Epithelial cell of prostate (primary cell): Measurements from ENCODE around the gene DOCK11.
A peak's percentile ranks its signal among the peaks of the same experiment; 100 is the strongest.

ENCODE experiments used
- DNase-seq: peaks from one replicate; pipeline ENCODE4 v3.0.0-alpha.2; 2011; ENCODE audit warnings: low read depth, low spot score
- H3K27ac ChIP-seq: fragments of 450-650 bp; 2 replicates; pipeline ENCODE4 v1.5.1; 2017; ENCODE audit warnings: mild to moderate bottlenecking

DOCK11 gene

DNA sequence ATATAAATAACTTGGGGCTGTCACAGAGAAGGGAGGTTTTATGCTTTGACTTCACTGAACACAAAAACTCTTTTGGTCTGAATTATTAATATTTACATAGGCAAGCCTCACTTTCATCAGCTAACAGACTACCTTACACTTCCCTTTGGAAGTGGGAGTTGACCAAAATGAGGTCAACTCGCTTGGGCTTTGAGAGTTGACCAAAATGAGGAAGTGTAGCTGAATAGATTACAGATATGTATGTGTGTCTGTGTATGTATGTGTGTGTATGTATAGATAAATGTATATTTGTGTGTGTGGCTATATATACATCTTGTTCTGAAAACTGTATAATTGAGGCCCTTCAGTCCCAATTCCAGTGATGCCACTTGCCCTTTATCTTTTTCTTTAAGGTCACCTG, 118.5 kb downstream of the DOCK11 start:
- no peak for DNase-seq
- H3K27ac ChIP-seq, result no peak overlapping the region

DNA sequence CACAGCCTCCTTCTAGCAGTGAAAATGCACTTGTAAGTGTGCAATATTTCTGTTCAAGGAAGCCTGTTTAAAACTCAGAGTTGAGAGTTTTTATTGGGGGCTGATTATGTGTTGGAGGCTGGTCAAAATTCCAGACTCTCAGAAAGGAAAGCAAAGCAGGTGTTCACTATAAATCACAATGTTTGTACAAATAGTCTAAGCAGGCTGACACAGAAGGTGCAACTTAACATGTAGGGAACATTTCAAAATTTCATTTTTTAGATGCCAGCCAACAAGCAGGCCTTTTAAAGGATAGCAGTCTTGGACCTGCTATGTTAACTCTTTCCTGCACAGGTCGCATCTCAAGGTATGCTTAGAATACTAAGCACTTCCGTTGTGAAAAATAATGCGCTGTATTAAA, 119.5 kb downstream of the DOCK11 start:
- no peak overlapping the region for H3K27ac ChIP-seq
- DNase-seq, result no peak

DNA sequence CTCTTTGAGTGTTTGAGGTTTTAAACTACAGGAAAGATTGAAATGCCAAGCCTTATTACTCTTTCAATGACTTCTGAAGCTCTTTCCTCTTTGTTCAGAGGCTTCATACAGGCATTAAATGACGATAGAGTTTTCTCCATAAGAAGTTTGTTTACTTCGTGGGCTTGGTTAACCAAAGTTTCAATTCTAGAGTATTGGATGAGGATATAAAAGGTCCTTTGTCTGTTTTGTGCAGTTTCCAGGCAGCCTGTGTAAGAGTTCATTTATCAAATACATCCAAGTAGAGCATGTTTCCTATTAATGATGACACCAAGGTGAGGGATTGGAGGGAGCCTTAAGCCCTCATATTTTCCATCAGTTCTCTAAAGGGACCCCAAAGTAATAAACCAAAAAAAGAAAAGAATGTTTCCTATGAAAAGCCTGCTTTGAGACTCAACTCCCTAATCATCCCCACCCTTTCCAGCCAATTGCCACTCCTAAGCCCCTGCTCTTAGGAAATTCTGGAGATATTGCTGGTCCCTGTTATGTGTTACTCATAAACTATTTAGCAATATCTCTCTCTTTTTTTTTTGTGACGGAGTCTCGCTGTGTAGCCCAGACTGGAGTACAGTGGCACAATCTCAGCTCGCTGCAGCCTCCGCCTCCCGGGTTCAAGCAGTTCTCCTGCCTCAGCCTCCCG, 125.6 kb downstream of the DOCK11 start:
- no peak overlapping the region for H3K27ac ChIP-seq
- DNase-seq, result no peak

DNA sequence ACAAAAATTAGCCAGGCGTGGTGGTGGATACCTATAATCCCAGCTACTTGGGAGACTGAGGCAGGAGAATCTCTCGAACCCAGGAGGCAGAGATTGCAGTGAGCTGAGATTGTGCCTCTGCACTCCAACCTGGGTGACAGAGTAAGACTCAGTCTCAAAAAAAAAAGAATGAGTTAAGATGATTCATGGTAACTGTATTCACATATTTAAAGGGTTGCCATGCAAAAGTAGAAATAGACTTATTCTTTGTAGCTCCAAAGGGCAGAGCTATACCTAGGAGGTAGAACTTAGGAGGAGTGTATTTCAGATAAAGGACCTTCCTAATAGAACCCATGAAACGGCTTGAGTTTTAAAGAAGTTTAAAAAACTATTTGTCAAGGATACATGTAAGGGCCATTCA, 127.4 kb downstream of the DOCK11 start:
- H3K27ac ChIP-seq, result no peak overlapping the region
- no peak for DNase-seq

DNA sequence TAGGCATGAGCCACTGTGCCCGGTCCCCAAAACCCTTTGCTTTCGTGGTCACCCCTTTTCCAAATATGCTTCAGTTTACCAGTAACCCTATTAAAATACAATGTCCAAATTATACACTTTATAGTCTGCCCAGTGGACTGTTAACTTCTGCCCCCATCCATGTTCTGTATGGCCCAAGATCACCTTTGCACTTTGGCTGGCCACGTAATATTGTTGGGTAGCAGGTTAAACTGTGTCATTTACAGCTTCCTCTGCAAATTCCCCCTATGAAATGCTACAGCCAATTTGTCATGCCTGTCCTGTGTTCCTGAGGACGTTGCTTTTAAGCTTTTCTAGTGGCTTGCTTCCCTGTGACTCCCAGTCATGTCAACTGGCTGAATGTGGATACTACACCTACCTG, 130.7 kb downstream of the DOCK11 start:
- DNase-seq, result no peak
- no peak overlapping the region for H3K27ac ChIP-seq

DNA sequence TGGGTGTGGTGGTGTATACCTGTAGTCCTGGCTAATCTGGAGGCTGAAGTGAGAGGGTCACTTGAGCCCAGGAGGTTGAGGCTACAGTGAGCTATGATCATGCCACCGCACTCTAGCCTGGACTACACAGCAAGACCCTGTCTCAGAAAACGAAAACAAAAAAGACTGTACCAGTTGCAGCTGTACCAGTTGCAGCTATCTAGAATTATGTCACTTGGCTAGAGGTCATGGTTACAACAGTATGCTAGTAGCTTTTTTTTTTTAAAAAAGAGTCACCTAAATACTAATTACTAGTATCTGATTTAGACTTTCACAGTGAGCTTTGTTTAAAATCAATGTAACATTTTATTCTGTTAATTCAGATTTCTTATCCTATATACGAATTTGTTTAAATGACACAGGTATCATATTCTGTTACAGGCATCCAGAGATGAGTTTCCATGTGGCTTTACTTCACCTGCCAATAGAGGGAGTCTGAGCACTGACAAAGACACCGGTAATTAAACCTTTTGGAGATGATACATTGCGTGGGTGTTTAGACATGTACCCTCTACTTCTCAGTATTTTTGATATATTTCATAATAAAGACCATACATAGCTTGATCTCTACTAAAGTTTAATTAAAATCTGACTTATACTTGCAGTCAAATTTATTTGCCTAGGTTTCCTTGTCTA, 131.6 kb downstream of the DOCK11 start:
- DNase-seq, result no peak
- no peak overlapping the region for H3K27ac ChIP-seq

DNA sequence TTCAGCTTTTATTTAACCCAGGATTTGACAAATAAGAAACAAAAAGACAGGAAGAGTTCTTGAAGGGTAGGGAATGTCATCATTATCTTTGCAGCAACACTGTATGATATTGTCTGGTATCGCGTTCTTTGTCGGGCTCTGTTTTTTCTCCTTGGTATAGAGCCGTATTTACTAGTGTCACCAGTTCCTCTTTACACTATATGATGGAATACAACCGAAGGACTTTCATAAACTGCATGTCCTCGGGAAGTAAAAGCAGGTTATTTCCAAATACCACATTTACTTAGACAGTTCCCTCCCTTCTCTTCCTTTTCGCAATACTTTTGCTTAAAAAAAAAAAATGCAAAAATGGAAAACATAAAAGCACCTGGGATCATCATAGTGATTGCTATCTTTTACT, 135.2 kb downstream of the DOCK11 start:
- DNase-seq, result no peak
- H3K27ac ChIP-seq, result no peak overlapping the region

DNA sequence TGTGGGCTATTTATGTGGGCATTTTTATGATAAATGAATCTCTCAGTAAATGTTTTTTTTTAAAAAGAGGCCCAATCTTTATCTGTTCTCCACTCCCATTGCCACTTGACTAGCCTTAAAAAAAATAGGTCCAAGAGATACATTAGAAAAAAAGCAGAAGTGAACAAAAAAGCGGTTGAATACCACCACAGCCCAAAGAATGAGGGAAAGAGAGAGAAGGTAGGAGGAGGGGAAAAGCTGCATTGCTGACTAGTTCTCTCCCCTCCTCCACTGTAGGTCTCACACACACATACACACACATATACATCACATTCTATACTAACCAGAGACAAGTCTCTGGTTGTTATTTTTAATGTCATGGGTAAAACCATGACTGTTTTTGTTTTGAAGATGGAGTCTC, 136.0 kb downstream of the DOCK11 start:
- no peak for DNase-seq
- no peak overlapping the region for H3K27ac ChIP-seq

DNA sequence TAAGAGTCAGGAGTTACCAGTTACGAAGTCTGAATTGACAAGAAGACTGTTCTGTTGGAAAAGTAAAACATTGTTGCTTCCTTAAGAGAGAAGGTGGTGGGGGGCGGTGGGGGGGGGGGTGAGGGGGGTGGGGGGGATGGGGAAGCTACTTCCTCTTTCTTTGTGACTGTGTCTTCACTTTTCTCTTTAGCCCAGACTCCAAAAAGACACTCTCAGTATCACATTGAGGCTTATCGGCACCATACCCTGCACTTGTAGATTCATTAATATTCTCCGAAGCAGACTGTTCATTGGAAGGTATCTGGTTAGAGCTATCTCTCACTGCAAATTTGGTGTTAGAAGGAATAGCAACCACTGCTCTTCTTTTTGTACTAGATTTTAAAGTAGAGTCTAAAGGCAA, 137.2 kb downstream of the DOCK11 start:
- DNase-seq, result no peak
- no peak overlapping the region for H3K27ac ChIP-seq

DNA sequence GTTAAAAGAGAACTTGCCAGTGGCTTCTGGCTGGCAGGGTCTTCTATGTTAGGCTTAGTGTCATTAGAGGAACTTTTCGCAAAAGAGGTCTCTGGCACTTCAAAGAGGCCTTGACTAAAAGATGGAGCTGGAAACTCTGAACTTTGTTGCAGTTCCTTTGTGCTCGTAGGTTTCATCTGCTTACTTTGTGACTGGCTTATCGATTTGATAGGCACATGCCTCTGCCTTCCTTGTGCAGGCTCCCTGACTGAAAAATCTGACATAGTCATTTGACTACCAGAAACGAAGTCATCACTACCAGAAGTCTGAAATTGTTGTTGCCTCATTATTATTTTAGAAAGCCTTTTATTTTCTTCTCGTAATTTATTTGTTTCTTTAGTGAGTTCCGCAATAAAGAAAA, 137.9 kb downstream of the DOCK11 start:
- H3K27ac ChIP-seq, result no peak overlapping the region
- no peak for DNase-seq

DNA sequence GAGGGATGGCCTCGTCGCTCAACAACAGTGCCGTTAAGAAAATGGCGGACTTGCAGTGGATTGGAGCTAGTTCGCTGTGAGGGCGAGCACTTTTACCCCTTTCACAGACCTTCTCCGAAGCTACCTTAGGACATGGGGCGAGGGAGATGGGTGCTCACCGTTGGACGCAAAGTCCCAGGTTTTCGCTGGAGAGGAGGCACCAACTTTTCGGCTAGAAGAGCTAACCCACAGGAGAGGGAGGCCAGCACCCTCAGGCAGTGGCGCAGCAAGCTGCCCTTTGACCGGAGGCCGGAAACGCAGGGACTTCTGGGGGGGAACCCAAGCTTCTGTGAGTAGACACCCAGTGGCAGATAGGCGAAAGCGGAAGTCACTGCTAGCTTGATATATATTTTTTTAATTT, 138.7 kb downstream of the DOCK11 start:
- H3K27ac ChIP-seq, result no peak overlapping the region
- no peak for DNase-seq

DNA sequence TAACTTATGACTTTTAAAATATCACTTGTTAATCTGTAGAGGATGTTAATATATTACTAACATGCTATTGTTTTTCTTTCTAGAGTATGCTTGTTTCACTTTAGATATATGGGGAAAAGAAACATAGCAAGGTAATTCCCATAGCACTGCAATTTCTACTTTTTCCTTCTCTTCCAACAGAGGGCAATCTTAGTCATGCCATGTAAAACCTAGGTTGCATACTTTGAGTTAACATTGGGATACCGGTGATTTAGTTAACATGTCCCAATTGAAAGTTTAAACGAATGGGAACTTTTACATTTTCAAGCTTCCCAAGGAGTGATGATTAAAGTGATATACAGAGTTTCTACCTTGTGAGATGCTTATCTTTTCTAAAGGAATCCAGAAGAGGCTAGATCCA, 142.4 kb downstream of the DOCK11 start:
- H3K27ac ChIP-seq, result no peak overlapping the region
- DNase-seq, result no peak

DNA sequence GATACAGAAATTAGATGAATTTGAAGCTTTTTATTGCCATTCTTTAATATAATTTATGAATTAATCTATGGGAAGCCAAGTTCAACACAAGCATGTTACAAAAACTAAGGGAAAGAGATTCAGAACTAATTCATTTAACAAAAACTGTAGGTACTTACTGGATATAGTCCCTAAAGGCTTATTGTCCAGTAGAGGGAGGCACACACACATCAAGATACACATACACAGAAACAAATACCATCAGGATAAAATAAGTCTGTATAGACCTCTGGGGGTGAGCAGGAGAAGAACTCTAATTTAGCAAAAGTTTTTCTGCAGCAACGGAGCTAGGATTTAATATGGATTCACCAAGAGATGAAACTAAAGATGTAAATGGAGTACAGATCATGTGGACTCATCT, 148.8 kb downstream of the DOCK11 start:
- DNase-seq, result no peak

DNA sequence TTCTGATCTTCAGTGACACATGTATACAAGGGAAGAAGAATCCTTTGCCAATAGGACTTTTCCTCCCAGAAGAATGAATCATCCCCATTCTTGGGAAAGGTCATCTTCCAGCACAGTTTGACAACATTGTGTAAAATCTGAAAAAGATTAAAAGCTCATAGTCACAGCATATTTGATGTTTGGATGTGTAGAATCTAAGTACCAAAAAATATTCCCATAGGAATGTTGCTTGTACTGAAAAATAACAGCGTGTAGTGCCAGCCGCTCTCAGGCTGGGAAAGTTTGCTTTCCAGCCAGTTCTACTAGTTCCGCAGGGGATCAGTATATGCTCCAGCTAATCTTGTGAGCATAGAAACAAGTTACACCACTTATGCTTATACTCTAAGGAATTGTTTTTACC, 157.1 kb downstream of the DOCK11 start:
- no peak overlapping the region for H3K27ac ChIP-seq
- no peak for DNase-seq

More for the DNA sequence above, 148.8 kb downstream of the DOCK11 start:
- no peak overlapping the region for H3K27ac ChIP-seq

DNA sequence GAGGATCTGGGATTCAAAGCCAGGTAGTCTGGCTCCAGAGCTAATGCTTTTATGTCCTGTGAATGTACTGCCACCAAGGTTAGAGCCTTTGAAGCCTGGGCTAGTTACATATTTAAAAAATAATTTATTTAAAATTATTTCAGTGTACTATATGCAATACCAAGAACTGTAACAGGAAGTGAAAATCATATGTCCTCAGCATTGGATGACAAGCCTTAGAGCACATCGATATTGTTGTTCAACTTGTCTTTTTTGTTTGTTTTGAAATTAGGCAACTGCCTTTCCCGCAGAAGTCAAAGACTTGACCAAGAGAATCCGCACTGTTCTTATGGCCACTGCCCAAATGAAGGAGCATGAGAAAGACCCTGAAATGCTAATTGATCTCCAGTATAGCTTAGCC, 158.7 kb downstream of the DOCK11 start:
- DNase-seq, result no peak
- H3K27ac ChIP-seq, result no peak overlapping the region

DNA sequence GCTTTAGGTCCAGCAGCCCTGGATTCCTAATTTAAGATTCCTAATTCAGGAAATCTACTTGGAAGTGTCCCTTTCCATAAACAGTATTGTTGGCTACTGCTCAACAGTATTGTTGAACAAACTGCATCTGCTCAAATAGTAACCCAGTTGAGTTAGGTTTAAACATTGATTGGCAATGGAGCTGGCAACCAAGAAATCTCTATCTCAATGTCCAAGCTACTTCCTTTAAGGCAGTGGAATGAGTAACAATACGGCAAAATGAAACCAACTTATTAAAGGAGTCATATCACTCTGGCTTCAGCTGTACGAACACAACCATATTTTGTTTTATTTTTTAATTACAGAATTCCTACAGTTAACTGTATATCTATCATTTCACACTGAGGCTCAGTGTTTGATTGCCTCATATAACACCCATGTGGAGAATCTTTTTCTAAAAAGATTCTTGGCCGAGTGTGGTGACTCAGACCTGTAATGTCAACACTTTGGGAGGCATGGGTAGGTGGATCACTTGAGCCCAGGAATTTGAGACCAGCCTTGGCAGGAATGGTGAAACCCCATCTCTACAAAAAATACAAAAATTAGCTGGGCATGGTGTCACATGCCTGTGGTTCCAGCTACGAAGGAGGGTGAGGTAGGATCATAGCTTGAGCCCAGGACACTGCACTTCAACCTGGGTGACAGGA, 160.1 kb downstream of the DOCK11 start:
- no peak for DNase-seq

DNA sequence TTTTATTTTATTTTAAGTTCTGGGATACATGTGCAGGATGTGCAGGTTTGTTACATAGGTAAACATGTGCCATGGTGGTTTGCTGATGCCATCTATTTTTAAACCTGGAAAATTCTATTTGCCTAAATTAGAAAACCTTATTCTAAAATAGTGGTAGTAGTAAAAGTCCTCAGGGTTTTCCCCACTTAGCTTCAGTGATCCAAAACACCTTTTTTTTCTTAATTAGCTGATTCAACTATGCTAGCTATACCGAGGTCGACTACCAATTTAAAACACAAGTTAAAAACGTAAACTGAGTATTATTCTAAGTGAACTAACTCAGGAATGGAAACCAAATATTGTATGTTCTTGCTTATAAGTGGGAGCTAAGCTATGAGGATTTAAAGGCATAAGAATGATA, 161.8 kb downstream of the DOCK11 start:
- H3K27ac ChIP-seq, result no peak overlapping the region
- DNase-seq, result no peak

More for the DNA sequence above, 160.1 kb downstream of the DOCK11 start:
- no peak overlapping the region for H3K27ac ChIP-seq

DNA sequence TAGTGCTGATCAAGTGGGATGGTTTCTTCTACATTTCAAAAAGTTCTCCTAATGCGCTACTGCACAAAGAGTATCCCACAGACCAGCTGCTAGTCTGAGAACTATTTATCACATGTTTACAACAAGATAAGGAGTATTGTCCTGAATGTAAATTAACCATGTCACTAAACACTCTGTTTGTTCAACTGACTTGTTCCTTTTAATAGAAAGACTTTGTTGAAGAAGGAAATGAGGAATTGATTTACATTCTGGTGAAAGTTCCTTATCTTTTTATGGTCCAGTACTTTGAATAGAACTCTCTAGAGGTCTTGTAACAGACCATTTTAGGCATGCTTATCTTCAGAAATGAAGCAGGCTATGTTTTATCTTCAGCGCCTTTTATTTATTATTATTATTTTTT, 164.5 kb downstream of the DOCK11 start:
- no peak for DNase-seq
- H3K27ac ChIP-seq, result no peak overlapping the region

DNA sequence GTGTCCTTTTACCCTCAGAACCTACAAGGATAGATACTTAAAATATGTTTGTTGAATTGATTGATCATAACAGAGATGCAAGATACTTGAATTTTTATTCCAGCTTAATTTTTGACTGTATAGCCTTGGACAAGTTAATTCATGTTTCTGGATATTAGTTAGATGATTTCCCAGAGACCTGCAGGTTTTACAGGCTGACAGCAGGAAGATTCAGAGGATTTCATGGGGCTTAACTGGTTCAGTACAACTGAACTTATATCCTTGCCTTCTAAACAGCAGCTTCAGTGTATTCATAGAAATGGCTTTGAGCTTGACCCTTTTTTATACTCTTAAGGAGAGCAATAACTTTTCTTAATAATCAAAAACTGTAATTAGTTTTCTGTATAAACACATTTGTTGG, 169.6 kb downstream of the DOCK11 start:
- no peak overlapping the region for H3K27ac ChIP-seq
- DNase-seq, result no peak

DNA sequence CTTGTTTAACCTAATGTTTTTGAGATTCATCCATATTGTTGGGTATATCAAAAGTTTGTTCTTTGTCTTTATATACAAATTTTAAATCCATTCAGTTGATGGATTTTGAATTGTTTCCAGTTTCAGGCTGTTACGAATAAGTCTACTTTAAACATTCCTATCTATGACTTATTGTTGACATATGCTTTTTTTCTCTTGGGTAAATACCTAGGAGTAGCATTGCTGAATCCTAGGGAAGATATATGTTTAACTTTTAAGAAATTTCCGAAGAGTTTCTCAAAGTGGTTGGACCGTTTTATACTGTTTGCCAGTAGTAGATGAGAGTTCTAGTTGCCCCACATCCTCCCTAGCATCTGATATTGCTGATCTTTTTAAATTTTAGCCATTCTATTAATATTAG, 170.9 kb downstream of the DOCK11 start:
- DNase-seq, result no peak
- H3K27ac ChIP-seq, result peak overlapping the region; percentile 28

DNA sequence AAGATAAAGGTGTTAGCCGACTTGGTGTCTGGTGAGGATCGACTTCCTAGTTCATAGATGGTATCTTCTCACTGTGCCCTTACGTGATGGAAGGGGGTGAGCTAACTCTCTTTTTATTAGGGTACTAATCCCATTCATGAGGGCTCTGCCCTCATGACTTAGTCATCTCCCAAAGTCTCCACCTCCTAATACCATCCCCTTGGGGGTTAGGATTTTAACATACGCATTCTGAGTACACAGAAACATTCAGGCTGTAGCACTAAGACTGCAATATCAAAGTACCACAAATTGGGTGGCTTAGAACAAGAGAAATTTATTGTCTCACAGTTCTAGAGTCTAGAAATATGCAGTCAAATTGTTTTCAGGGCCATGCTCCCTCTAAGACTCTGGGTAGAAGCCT, 173.8 kb downstream of the DOCK11 start:
- H3K27ac ChIP-seq, result no peak overlapping the region
- no peak for DNase-seq
